Esophagus squamous epithelium (tissue), 5 donors: ENCODE data around the gene TACR2. TPM values are rescaled to one million over a fixed set of nuclear protein-coding genes. Genes with fewer than 3 reads are reported as not detected.

ENCODE experiments used
- DNase-seq: peaks from one replicate; lab custom pipeline; 2025; lab: John Stamatoyannopoulos, UW
- H3K27ac ChIP-seq, 4 donors: fragments of 200-600 bp; sonication (generic); one replicate each; pipeline ENCODE4 v1.5.1; 2016 to 2019; ENCODE audit warnings: mild to moderate bottlenecking in 1 of 4
- H3K27me3 ChIP-seq, 4 donors: fragments of 200-600 bp; sonication (generic); 1 replicate in 3 of 4; 2 replicates in 1 of 4; pipeline versions ENCODE4 v1.5.1 to v1.6.0; 2017 to 2021; ENCODE audit warnings: antibody characterized with exemption in 1 of 4
- H3K36me3 ChIP-seq, 3 donors: fragments of 200-600 bp; sonication (generic); one replicate each; pipeline ENCODE4 v1.5.1; 2016 to 2019
- H3K4me1 ChIP-seq, 3 donors: fragments of 200-600 bp; sonication (generic); one replicate each; pipeline ENCODE4 v1.5.1; 2017 to 2019
- H3K4me3 ChIP-seq, 4 donors: fragments of 200-600 bp; sonication (generic); 1 replicate in 3 of 4; 2 replicates in 1 of 4; pipeline ENCODE4 v1.5.1; 2016 to 2019; ENCODE audit warnings: mild to moderate bottlenecking in 2 of 4, moderate library complexity in 1 of 4
- H3K9me3 ChIP-seq, 3 donors: fragments of 200-600 bp; sonication (generic); one replicate each; pipeline ENCODE4 v1.5.1; 2016 to 2019
- CTCF ChIP-seq, 6 experiments: fragments of 450-650 bp in 4 of 6; fragments of 200-600 bp in 2 of 6; sonication (generic) in 2 of 6; IDR thresholded peaks; one replicate each; pipeline ENCODE4 v1.5.1; 2016 to 2019; ENCODE audit warnings: antibody characterized with exemption in 6 of 6, mild to moderate bottlenecking in 4 of 6, moderate library complexity in 4 of 6
- POLR2A ChIP-seq, 4 donors: fragments of 450-650 bp; IDR thresholded peaks; one replicate each; pipeline ENCODE4 v1.6.1; 2017; ENCODE audit warnings: antibody characterized with exemption in 4 of 4, mild to moderate bottlenecking in 4 of 4, moderate library complexity in 3 of 4
- WGBS, 2 donors: methylation state at CpG; one replicate each; pipeline ENCODE4 v1.1.5; 2018; 5-methylcytosine and 5-hydroxymethylcytosine counted together
- intact Hi-C: fragments of 100-400 bp; cut with DNase I; formaldehyde crosslinking; loops from one replicate; pipeline ENCODE4 v1.15.0; 2022
- total RNA-seq, 4 donors: library from RNA; depleted of rRNA; stranded (reverse); fragments of >200 nt; gene quantifications; one replicate each; pipeline ENCODE4 v1.1.0, GENCODE V29; 2016
- donor health status: DM: yes; HTN: yes; CAD: no.

Gene TACR2
- total RNA-seq, 4 donors from 2014 or later = 0.72 to 24.0 (median 4.4) TPM

- WGBS, 2 donors = 82 to 84% methylated on average over 5 to 6 of the region's 6 CpGs
- TF ChIP-seq POLR2A (IDR thresholded peaks at IDR 0.05) = no peak
- Histone ChIP-seq H3K9me3 (no peaks in the 10 kb centered on the region), H3K4me3 (no peak overlapping the region), H3K27ac (peak overlapping the region; percentile 3 to 75 (median 72)), H3K36me3 (no peaks in the 10 kb centered on the region), H3K4me1 (peaks cover 21 to 92% (median 48%) of the 10 kb centered on the region in 3 donors), H3K27me3 (no peaks in the 10 kb centered on the region)
- DNase-seq = no peak
- intact Hi-C loops = no loop called here
Measured at GRCh38 chr10:69463886-69464285, 47.2 kb upstream of the TACR2 start.

GRCh38 chr10:69461243-69462025 lies 44.7 kb upstream of the TACR2 start:
- TF ChIP-seq CTCF (IDR thresholded peaks at IDR 0.05) (no peak), POLR2A (IDR thresholded peaks at IDR 0.05) (no peak)
- Histone ChIP-seq H3K36me3 (no peaks in the 10 kb centered on the region), H3K27ac (peak overlapping the region in 3 of 4 donors; percentile 25 to 76 (median 50)), H3K4me3 (no peak overlapping the region), H3K27me3 (no peaks in the 10 kb centered on the region), H3K9me3 (no peaks in the 10 kb centered on the region), H3K4me1 (peaks cover 21 to 90% (median 58%) of the 10 kb centered on the region in 3 donors)
- 60 to 82% methylated on average over 1 to 3 of the region's 5 CpGs for WGBS, 2 donors
- intact Hi-C loops = no loop called here
- no peak for DNase-seq

GRCh38 chr10:69460576-69461242 lies 44.0 kb upstream of the TACR2 start:
- peaks cover 21 to 83% (median 53%) of the 10 kb centered on the region in 3 donors for H3K4me1 ChIP-seq
- 72 to 76% methylated on average over 8 to 9 of the region's 9 CpGs for WGBS, 2 donors
- no peak for TF ChIP-seq POLR2A (IDR thresholded peaks at IDR 0.05)
- no peak for TF ChIP-seq CTCF (IDR thresholded peaks at IDR 0.05)
- no peaks in the 10 kb centered on the region for H3K27me3 ChIP-seq
- no peaks in the 10 kb centered on the region for H3K36me3 ChIP-seq
- DNase-seq = no peak
- no peaks in the 10 kb centered on the region for H3K9me3 ChIP-seq
- intact Hi-C loops = no loop called here
- peak overlapping the region in 3 of 4 donors; percentile 30 to 76 (median 50) for H3K27ac ChIP-seq
- H3K4me3 ChIP-seq = no peak overlapping the region

- intact Hi-C loops = no loop called here
- Histone ChIP-seq H3K27me3 (no peaks in the 10 kb centered on the region), H3K27ac (peak overlapping the region in 3 of 4 donors; percentile 30 to 76 (median 50)), H3K4me3 (no peak overlapping the region), H3K9me3 (no peaks in the 10 kb centered on the region), H3K36me3 (no peaks in the 10 kb centered on the region), H3K4me1 (peaks cover 18 to 76% (median 48%) of the 10 kb centered on the region in 3 donors)
- 76 to 100% methylated on average over 1 to 6 of the region's 12 CpGs for WGBS, 2 donors
- no peak for DNase-seq
- TF ChIP-seq POLR2A (IDR thresholded peaks at IDR 0.05) = no peak
Measured at GRCh38 chr10:69459893-69460575, 43.3 kb upstream of the TACR2 start.

GRCh38 chr10:69459101-69459790 lies 42.5 kb upstream of the TACR2 start:
- 78 to 91% methylated on average over 8 of the region's 8 CpGs for WGBS, 2 donors
- Histone ChIP-seq H3K4me3 (no peak overlapping the region), H3K4me1 (peaks cover 10 to 74% (median 40%) of the 10 kb centered on the region in 3 donors), H3K27ac (peak overlapping the region in 2 of 4 donors; percentile 50 to 76), H3K9me3 (no peaks in the 10 kb centered on the region), H3K27me3 (no peaks in the 10 kb centered on the region), H3K36me3 (no peaks in the 10 kb centered on the region)
- TF ChIP-seq CTCF (IDR thresholded peaks at IDR 0.05) (no peak), POLR2A (IDR thresholded peaks at IDR 0.05) (no peak)
- intact Hi-C loops = no loop called here
- DNase-seq = no peak
